NCI-H1436 treated with DMSO at 0.1 percent for 48 hours (cell line): ENCODE data around the gene RARS2.
"Not testable (repeated sequence)": the region's sequence is repeated elsewhere in the genome, so short reads cannot be mapped to it uniquely, and the experiment has no call there.

Source experiments
- DNase-seq: peaks from one replicate; lab custom pipeline; 2025; lab: John Stamatoyannopoulos, UW

Gene RARS2

GRCh38 chr6:87501809-87502572 is 87.8 kb downstream of the RARS2 start:
- DNase-seq, result no peak

- DNase-seq, result no peak
Observed at GRCh38 chr6:87498048-87498447, 91.7 kb downstream of the RARS2 start.

DNA sequence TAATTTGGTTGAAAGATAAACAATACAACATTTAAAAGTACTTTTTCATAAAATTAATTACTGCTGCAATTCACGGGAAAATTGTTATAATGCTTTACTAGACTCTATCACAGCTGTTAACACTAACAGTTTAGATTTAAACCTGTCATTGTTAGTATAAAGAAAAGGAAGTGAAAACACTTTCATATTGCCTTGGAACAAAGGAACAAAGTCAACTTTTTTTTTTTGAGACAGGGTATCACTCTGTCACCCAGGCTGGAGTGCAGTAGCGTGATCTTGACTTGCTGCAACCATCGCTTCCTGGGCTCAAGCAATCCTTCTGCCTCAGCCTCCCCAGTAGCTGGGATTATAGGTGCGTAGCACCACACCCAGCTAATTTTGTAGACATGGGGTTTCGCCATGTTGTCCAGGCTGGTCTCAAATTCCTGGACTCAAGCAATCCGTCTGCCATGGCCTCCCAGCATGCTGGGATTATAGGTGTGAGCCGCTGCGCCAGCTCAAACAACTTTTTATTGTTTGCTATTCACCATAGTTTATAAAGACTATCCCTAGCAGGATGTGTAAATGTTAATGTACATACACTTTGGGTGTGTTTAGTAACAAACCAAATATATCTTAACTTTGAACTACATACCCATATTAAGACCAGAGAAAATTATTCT is 94.9 kb downstream of the RARS2 start:
- no peak for DNase-seq

GRCh38 chr6:87489326-87489725 is 100.5 kb downstream of the RARS2 start:
- not testable (repeated sequence) for DNase-seq

DNA sequence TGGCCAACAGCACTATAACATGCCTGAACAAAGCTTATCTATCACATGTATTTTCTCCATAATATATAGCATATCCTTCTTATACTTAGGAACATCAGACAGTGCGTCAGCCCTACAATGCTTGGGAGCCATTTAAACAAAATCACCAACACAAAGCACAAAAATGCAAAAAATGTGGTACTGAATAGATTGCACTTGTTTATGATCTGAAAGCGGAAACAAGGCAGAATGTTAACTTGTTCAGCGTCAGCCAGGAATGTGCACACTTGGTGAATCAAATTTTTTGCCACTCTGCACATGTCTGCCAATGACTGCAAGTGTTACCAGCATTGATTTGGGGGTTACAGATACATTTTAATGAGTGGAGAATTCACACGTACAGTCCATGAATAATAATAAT is 102.2 kb downstream of the RARS2 start:
- no peak for DNase-seq

- DNase-seq, result no peak
Observed at GRCh38 chr6:87484491-87484890, 105.3 kb downstream of the RARS2 start.

GRCh38 chr6:87483929-87484328 is 105.9 kb downstream of the RARS2 start:
- no peak for DNase-seq

GRCh38 chr6:87482366-87482765 is 107.4 kb downstream of the RARS2 start:
- no peak for DNase-seq

- DNase-seq, result no peak
Observed at GRCh38 chr6:87481931-87482330, 107.9 kb downstream of the RARS2 start.

GRCh38 chr6:87473419-87473903 is 116.3 kb downstream of the RARS2 start:
- no peak for DNase-seq

DNA sequence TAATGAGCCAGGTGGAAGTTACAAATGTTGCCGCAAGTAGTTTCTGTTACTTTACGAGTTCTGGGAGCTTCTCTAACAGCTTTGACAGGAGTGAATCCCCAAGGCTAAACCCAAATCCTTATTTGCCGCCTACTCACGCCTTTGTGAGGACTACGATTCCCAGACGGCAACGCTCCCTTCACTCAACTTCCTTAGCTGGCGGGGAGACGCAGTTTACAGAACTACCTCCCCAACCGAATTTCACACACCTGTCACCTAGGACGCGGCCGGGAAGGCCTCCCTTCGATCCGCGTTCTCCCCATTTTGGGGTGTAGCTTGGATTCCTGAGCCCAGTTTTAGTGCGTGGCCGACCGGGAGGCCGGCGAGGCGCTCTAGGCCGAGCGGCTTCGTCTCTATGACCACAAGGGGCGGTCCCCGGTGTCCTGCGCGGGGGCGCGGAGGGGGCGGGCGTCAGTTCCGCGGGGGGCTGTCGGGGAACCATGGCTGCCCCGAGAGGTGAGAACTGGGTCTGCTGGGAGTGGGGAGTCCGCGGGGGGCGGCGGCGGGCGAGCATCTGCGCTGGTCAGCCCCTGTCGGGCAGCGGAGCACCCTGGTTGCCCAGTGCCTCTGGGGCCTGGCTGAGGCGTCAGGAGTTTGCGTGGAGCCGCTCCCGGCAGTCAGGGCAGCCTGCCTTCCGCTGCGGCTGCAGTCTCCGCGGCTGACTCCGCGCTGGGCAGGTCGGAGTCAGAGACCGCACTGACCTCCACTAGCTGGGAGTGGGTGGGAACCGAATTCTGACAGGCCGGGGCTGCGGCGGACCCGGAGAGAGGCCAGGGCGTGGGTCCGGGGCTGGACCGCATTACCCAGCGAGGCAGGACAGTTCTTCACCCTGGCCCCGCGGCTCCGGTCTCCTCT is 117.0 kb downstream of the RARS2 start, which contains the start of gene SLC35A1:
Gene SLC35A1 (plus strand): TSS at position 450 of the 894 bp plus-strand sequence. CDS start 30 bp downstream, at position 480.
- DNase-seq, result peak; percentile 13

GRCh38 chr6:87465051-87465450 is 124.7 kb downstream of the RARS2 start:
- DNase-seq, result no peak
